8988T (cell line): Measurements from ENCODE around the gene SPATA16.
"Not testable (repeated sequence)": the region's sequence is repeated elsewhere in the genome, so short reads cannot be mapped to it uniquely, and the experiment has no call there.

ENCODE experiments used
- DNase-seq: peaks from one replicate; pipeline ENCODE4 v3.0.0; 2011

The SPATA16 gene

GRCh38 chr3:172931746-172932285 is 209.2 kb downstream of the SPATA16 start:
- no peak for DNase-seq

- no peak for DNase-seq
These were observed 211.6 kb downstream of the SPATA16 start for GRCh38 chr3:172929451-172929850.

- DNase-seq, result no peak
These were observed 216.5 kb downstream of the SPATA16 start for GRCh38 chr3:172924546-172924945.

GRCh38 chr3:172919297-172919683 is 221.7 kb downstream of the SPATA16 start:
- no peak for DNase-seq

- DNase-seq, result no peak
These were observed 222.3 kb downstream of the SPATA16 start for GRCh38 chr3:172918568-172919296.

GRCh38 chr3:172918165-172918564 is 222.9 kb downstream of the SPATA16 start:
- no peak for DNase-seq

- no peak for DNase-seq
These were observed 225.0 kb downstream of the SPATA16 start for GRCh38 chr3:172915911-172916514.

GRCh38 chr3:172914854-172915253 is 226.2 kb downstream of the SPATA16 start:
- no peak for DNase-seq

- no peak for DNase-seq
These were observed 227.0 kb downstream of the SPATA16 start for GRCh38 chr3:172913911-172914655.

GRCh38 chr3:172911142-172911541 is 229.9 kb downstream of the SPATA16 start:
- no peak for DNase-seq

GRCh38 chr3:172908771-172909270 is 232.2 kb downstream of the SPATA16 start:
- DNase-seq, result no peak

- DNase-seq, result no peak
These were observed 235.6 kb downstream of the SPATA16 start for GRCh38 chr3:172905451-172905850.

GRCh38 chr3:172904711-172905373 is 236.2 kb downstream of the SPATA16 start:
- DNase-seq, result no peak

- DNase-seq, result no peak
These were observed 237.3 kb downstream of the SPATA16 start for GRCh38 chr3:172903642-172904320.

GRCh38 chr3:172892158-172892557 is 248.9 kb downstream of the SPATA16 start:
- no peak for DNase-seq

GRCh38 chr3:172885704-172886103 is 255.3 kb downstream of the SPATA16 start:
- no peak for DNase-seq

GRCh38 chr3:172882563-172882962 is 258.5 kb downstream of the SPATA16 start:
- no peak for DNase-seq

- not testable (repeated sequence) for DNase-seq
These were observed 261.7 kb downstream of the SPATA16 start for GRCh38 chr3:172879381-172879780.

GRCh38 chr3:172877011-172877410 is 264.0 kb downstream of the SPATA16 start:
- no peak for DNase-seq

- no peak for DNase-seq
These were observed 264.7 kb downstream of the SPATA16 start for GRCh38 chr3:172876297-172876696.

GRCh38 chr3:172875039-172875438 is 266.0 kb downstream of the SPATA16 start:
- no peak for DNase-seq

- DNase-seq, result no peak
These were observed 271.1 kb downstream of the SPATA16 start for GRCh38 chr3:172869784-172870518.
